NCI-H1417 (cell line): ENCODE data around the gene RAP1B.
"Not testable (repeated sequence)": the region's sequence is repeated elsewhere in the genome, so short reads cannot be mapped to it uniquely, and the experiment has no call there.

Source experiments
- DNase-seq, 3 experiments: peaks; one replicate each; lab custom pipeline; 2025; lab: John Stamatoyannopoulos, UW

The RAP1B gene

GRCh38 chr12:68633614-68634558, 23.2 kb downstream of the RAP1B start:
- DNase-seq: no peak

- no peak for DNase-seq
Observed at GRCh38 chr12:68636268-68636667, 25.6 kb downstream of the RAP1B start.

DNA sequence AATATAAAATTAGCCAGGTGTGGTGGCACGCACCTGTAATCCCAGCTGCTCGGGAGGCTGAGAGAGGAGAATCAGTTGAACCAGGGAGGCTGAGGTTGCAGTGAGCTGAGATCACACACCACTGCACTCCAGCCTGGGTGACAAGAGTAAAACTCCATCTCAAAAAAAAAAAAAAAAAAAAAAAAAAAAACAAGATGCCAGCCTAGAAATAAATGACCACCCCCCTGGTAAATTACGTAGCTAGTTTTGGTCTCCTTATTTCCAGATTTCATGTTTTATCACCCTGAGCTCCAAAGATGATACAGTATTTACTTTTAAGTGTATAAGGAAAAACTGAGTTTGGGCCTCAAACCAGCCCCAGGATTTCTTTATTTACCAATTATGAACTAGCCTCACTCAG, 26.7 kb downstream of the RAP1B start:
- DNase-seq: not testable (repeated sequence)

DNA sequence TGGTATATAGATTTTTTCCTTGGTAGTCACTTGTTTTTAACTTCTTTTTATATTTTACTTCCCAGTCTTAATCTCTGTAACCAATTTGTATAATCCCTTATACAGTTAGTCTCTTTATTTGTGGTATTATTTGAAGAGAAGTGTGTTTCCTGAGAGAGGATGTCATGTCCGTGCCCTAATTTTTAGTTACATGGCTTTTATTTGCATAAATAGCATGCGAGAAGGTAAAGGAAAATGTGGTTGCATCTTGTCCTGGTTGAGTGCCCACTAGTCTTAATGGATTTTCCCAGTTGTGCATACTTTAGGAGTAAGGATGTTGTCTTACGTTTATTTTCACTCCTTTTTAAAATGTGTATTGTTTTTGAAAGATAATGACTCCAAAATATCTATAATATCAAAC, 27.5 kb downstream of the RAP1B start:
- DNase-seq: peak in 1 of 3 experiments; percentile 10

- no peak for DNase-seq
Observed at GRCh38 chr12:68638721-68639395, 28.2 kb downstream of the RAP1B start.

DNA sequence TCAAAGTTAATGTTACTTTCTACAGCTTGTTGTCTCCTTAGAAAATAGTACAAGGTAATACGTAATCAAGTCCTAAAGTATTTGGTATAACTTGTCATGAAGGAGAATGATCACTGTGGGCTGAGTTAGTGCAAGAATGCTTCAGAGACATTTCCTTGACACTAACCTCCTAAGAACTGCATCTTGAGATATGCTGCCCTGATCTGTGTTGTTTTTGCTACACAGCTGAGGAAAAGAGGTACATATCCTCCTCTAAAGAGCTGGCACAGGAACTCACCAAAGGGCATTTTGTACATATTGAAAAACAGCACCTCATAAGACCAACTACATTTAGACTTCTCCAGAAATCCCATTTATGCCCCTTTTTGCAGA, 28.7 kb downstream of the RAP1B start:
- DNase-seq: no peak

- DNase-seq: no peak
Observed at GRCh38 chr12:68641138-68641537, 30.4 kb downstream of the RAP1B start.

- DNase-seq: no peak
Observed at GRCh38 chr12:68646484-68646883, 35.8 kb downstream of the RAP1B start.

DNA sequence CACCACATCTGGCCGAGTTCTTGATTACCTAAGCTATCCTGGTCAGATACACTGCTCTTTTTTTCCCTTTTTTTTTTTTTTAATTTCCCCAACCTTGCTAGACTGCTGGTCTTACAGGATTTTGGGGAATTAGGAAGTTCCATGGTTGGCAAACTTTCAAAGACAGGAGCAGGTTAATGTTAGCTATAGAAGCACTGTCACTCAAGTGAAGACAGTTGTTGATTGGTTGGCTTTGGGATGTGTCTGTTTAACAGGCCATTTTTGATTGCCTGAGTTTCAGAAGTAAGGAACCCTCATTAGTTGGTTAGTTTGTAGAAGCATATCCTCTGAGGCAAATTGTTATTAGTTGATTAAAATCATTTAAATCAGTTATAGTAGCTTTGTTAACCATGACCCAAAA, 36.8 kb downstream of the RAP1B start:
- DNase-seq: no peak

DNA sequence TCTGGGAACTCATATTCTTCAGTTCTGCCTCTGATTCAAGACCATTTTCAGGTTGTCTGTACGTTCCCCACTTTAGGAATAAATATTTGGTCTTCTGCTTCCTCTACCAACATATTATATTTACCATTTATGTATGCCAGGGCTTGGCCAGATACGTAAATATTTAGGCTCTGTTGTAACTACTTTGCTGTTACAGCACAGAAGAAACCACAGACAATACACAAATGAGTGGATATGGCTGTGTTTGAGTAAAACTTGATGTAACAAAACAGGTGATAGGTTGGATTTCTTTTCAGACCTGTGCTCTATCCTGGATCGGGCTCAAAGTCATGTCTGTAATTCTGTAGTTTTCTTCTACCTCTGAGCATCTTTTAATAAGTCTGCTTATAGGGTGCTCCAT, 37.5 kb downstream of the RAP1B start:
- no peak for DNase-seq

DNA sequence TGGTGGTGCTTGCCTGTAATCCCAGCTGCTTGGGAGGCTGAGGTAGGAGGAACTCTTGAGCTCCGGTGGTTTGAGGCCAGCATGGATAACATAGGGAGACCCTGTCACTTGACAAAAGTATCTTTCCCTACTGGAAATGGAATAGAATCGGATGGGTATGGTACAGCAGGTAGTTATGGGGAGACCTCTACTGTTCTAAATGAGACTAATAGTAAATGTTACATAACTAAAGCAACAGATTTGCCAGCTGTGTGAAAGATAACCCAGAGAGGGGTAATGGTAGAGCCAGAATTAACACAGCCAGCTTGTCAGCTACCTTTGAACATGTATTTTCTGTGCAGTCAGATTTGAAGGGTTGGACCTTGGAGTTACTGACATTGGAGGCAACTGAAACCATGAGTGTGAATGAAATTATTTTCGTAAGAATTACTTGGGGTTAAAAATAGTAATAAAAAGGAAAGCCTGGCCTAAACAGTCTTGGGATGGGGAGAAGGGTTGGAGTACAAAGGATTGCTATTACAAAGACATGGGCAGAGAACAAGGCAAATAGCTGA, 54.4 kb downstream of the RAP1B start:
- DNase-seq: no peak

DNA sequence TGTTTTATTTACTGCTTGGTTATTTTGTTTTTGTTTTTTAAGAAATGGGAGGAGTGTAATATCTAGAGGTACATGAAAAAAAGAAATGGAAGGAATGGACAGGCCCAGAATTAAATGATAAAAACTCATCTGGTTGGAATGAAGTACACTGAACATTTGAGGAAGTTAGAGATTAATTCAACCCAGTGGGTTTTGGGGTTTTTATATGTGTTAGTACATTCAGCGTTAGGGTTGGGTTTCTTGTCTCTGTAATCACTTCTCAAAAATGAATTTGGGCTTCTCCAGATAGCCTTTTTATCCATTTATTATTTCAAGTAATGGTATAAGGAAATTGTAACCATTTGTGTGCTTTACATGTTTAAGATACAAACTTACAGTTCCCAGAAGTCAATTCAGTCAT, 56.6 kb downstream of the RAP1B start:
- no peak for DNase-seq

DNA sequence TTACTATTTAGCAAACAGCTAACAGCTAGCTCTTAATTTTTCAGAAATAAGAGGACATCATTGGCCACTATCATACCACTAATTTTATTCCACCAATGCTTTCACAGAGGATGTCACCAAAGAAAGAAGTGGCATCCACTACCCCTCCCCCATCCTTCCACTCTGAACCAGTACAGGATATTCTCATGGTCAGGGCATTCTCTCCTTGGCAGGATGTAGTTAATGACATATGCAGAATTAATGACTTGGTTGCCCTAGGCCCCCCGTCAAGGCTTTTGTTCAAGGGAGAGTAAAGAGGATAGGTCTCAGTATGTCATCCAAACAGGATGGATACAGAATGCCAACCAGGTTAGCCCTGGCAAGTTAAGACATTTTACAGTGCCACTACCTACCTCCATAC, 57.2 kb downstream of the RAP1B start:
- DNase-seq: peak in 2 of 3 experiments; percentile 38 to 68

DNA sequence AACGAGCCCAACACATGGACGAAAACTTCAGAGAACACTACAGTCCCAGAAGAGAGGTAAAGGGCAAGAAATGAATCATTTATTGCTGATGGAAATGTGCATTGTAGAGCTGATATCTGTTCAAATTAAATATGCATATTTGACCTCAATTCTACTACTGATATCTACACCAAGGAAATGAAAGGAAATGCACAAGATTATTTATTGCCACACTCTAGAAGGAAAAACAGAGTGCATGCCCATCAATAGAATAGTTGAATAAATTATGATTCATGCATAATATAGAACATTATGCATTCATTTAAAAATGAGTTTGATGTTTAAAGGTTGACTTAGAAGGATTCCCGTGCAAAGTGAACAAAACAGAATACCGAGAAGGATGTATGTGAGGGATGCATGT, 60.5 kb downstream of the RAP1B start:
- DNase-seq: no peak

- no peak for DNase-seq
Observed at GRCh38 chr12:68673788-68674187, 63.1 kb downstream of the RAP1B start.

DNA sequence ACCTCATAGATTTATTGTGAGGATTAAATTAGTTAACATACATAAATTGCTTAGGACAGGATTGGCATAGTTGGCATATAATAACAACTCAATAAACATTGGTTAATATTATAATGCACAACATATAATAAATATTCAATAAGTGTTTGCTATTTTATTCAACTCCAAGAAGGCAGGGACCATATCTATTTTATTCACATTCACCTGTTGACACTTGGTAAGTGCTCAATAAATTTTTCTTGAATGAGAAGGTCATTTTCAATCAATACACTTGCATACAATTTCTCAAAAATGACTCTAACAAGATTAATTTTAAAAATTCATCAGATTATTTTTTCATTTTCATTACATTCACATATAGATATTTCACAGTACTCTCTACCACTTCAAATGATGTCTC, 63.7 kb downstream of the RAP1B start:
- no peak for DNase-seq

DNA sequence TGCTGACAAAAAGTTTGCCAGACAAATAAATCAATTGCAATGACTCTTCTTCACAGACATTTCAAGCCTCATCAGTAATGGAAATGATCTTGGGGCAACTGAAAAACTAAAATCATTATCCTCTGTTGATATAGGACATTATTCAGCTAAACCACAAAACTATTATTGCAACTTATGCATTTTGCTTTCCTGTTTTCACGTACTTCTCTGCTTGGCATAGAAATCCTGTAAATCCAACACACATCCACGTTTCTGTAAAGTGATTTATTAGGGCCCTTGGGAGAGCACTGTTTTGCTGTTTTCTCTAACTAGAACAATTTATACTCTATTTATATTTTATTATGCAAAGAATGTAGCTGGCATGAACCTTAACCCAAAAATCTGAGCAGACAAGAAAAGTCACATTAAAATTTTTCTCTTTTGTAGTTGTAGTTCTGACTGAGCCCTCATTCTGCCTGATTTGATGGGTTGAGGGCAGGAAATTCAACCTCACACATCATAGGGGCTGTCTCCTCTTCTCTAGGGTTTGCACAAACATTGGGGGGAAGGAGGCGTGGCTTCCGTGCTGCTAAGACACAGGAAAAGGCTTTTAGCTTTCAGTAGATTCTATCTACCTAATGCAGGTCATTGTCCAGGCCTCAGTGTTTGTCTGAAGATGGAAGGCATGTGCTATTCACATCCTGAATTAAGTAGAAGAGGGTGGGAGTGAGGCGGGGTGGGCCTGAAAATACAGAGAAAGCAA, 64.6 kb downstream of the RAP1B start:
- DNase-seq: no peak

DNA sequence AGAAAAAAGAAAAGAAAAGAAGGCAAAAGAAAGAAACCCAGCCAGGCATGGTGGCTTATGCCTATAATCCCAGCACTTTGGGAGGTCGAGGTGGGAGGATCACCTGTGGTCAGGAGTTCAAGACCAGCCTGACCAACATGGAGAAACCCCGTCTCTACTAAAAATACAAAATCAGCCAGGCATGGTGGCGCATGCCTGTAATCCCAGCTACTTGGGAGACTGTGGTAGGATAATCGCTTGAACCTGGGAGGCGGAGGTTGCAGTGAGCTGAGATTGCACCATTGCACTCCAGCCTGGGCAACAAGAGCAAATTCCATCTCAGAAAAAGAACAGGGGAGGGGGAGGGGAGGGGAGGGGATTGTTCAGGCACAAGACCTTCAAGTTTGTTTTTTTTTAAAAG, 66.2 kb downstream of the RAP1B start:
- DNase-seq: not testable (repeated sequence)

DNA sequence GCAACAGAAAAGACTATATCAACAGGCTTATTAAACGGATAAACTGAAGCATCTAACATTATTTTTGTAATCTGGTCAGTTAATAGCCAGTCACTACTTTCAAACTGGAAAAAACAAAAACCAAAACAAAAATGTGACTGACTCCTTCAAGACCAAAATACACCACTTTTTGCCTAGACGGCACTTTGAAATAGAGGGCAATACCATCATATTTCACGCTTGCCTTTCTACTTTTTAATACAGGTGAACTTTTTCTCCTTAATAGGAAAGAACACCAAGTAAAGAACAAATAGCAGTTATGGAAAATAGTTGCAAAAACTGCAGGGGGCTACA, 75.5 kb downstream of the RAP1B start:
- no peak for DNase-seq

DNA sequence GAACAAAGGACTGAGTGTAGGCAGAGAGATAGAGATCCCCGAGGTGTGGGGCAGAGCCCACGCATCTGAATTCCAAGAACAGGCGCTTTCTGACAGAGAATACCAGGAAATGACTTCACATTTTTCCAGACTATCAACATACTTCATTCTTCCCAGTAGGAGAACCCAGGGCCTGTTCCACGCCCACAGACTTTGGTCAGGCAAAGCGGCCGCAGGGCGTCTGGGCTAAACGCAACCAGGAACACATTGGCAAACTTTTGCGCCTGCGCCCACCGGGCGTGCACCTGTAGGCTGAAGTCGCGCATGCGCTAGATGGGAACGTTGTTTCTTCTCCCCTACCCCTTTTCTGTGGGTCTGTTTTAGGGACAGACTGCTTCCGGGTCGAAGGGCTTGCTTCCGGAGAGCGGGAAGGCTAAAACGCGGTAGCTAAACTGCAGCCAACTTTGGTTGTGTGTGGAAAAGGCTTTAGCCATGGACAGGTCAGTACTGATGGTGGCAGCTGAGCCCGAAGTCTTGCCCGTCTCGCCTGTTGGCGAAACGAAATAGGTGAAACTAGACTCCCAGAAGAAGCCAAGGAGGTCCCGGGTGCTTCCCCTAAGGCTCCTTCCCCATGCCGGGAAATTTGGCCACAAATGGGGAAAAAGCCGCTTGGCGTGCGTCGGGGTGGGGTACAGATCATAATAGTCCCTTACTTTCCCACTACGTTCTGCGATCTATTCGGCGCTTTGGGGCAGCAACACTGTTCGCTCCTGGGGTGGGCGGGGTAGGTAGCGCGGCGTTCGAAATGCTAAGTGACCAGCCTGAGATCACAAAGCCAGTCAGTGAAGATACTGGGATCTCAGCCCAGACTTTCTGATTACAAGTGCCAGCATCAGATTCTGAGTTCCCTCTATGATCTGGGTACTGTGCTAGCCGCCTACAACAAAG, 76.2 kb downstream of the RAP1B start, which contains the start of gene NUP107:
Gene NUP107 (plus strand): TSS at position 384 of the 927 bp plus-strand sequence. CDS start 88 bp downstream, at position 472.
- DNase-seq: peak; percentile 98 to 100 (median 99)

DNA sequence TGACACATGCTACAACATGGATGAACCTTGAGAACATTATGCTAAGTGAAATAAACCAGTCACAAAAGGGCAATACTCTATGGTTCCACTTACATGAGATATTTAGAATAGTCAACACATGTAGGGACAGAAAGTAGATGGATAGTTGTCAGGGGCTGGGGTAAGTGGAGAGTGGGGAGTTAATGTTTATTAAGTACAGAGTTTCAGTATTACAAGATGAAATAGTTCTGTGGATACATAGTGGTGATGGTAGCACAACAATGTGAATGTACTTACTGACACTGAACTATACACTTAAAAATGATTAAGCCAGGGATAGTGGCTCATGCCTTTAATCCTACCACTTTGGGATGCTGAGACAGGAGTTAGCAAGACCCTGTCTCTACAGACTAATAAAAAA, 84.8 kb downstream of the RAP1B start:
- no peak for DNase-seq
